Ramos (cell line): ENCODE results near the gene VSTM2B.

Experiments used
- in situ Hi-C: fragments of 300-500 bp; cut with MboI; formaldehyde crosslinking; loops from one replicate; pipeline ENCODE4 v1.14.3; 2022; ENCODE audit warnings: low sequenced_read_pairs; ENCODE audit not compliant: unreplicated experiment

VSTM2B gene

GRCh38 chr19:29562299-29563297, 36.8 kb downstream of the VSTM2B start:
- in situ Hi-C loops: no loop called here

GRCh38 chr19:29563486-29564101, 37.8 kb downstream of the VSTM2B start:
- in situ Hi-C loops: no loop called here

- in situ Hi-C loops: no loop called here
Measured at GRCh38 chr19:29564574-29565005, 38.8 kb downstream of the VSTM2B start.

- in situ Hi-C loops: no loop called here
Measured at GRCh38 chr19:29565171-29565570, 39.4 kb downstream of the VSTM2B start.

- in situ Hi-C loops: no loop called here
Measured at GRCh38 chr19:29566496-29567054, 40.8 kb downstream of the VSTM2B start.

DNA sequence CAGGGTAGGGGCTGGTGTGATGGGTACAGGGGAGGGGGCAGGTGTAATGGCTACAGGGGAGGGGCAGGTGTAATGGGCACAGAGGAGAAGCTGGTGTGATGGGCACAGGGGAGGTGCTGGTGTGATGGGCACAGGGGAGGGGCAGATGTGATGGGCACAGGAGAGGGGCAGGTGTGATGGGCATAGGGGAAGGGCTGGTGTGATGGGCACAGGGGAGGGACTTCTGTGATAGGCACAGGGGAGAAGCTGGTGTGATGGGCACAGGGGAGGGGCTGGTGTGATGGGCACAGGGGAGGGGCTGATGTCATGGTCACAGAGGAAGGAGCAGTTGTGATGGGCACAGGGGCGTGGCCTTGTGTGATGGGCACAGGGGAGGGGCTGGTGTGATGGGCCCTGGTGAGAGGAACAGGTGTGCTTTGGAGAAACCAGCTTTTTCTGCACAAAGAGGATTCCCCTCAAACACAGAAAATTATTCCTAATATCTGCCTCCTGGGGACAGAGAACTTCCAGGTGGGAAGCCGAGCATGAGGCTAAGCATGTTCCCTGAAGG, 41.6 kb downstream of the VSTM2B start:
- in situ Hi-C loops: no loop called here

- in situ Hi-C loops: no loop called here
Measured at GRCh38 chr19:29568036-29569025, 42.5 kb downstream of the VSTM2B start.

DNA sequence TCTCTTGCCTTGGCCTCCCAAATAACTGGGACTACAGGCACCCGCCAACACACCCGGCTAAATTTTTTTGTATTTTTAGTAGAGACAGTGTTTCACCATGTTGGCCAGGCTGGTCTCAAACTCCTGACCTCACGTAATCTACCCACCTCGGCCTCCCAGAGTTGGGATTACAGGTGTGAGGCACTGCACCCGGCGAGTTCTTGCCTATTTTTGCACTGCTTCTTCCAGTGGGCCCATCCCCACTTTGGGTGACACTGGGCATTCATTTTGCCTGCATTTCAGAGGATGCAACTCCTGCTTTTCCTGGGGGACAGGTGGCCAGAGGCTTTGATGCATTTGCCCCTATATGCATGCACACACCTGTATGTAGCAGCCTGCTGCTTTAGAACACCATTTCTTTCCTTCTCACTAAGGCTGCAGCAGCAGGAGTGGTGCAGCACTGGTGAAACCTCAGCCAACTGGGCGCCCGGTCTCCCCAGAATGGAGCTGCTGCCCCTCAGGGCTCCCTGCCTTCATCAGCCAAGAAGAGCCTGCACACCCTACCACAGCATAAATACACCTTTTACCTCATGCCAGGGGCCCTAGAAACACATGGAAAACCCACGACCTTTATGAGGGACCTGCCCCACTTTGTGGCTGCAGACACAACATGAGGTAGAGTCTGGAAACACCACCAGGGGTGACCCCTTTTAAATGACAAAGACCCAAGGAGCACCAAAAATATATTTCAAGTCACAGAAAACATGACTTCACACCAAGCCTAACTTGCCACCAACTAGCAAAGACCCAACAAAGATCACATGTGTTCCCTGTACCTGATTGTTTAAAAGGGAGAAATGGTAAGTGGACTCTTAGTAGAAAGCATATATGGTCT, 43.5 kb downstream of the VSTM2B start:
- in situ Hi-C loops: no loop called here

GRCh38 chr19:29571181-29571580, 45.4 kb downstream of the VSTM2B start:
- in situ Hi-C loops: no loop called here

- in situ Hi-C loops: no loop called here
Measured at GRCh38 chr19:29573486-29573885, 47.7 kb downstream of the VSTM2B start.

GRCh38 chr19:29574510-29574909, 48.7 kb downstream of the VSTM2B start:
- in situ Hi-C loops: no loop called here

- in situ Hi-C loops: no loop called here
Measured at GRCh38 chr19:29576046-29576606, 50.3 kb downstream of the VSTM2B start.

- in situ Hi-C loops: no loop called here
Measured at GRCh38 chr19:29576761-29577648, 51.2 kb downstream of the VSTM2B start.

DNA sequence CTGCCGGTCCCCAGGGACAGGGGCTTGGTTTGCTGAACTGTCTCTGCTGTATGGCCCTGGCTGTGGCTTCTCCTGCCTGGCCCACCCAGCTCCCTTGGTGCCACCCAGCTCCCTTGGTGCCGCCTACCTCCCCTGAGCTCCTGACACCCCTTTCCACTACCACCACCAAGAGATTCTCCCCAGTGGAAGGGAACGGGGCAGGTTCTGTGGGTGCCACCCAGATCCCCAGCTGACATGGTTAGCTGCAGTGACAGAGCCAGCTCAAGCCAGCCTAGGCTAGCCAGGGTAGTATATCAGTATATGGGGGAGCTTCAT, 51.8 kb downstream of the VSTM2B start:
- in situ Hi-C loops: no loop called here

- in situ Hi-C loops: no loop called here
Measured at GRCh38 chr19:29578349-29578748, 52.6 kb downstream of the VSTM2B start.

- in situ Hi-C loops: no loop called here
Measured at GRCh38 chr19:29579308-29579910, 53.6 kb downstream of the VSTM2B start.

DNA sequence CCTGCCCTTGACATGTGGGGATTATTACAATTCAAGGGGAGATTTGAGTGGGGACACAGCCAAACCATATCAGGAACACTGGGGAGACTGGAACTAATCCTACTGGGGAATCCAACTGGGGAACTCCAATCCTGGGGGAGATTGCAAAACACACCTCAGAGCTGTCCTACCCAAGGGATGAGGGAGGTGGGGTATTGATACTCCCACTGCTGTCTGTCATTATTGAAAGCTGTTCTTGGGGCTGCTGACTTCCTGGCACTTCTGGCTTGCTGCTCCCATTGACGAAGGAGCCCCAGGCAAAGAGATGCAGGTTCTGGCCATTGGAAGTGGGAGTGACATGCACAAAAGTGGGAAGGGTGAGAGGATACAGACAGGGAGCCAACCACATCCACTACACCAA, 55.6 kb downstream of the VSTM2B start:
- in situ Hi-C loops: no loop called here
